H1 (cell line): Measurements from ENCODE around the gene ELMO1. TPM values are rescaled to one million over a fixed set of nuclear protein-coding genes. Genes with fewer than 3 reads are reported as not detected.

Experiments
- BRCA1 ChIP-seq: IDR thresholded peaks from 2 replicates; pipeline ENCODE4 v1.6.1; 2012; ENCODE audit warnings: low read depth, low read length, improper control_type of control experiment
- EP300 ChIP-seq, 2 experiments: IDR thresholded peaks; 1 replicate in 1 of 2; 2 replicates in 1 of 2; pipeline ENCODE4 v1.6.1; 2011 to 2012; ENCODE audit warnings: low read depth in 2 of 2, low read length in 2 of 2, mild to moderate bottlenecking in 2 of 2, borderline replicate concordance in 1 of 2, inconsistent platforms in 1 of 2, moderate library complexity in 1 of 2
- FOSL1 ChIP-seq: IDR thresholded peaks from 2 replicates; pipeline ENCODE4 v1.6.1; 2011; ENCODE audit warnings: mild to moderate bottlenecking, low read depth, low read length, moderate library complexity; ENCODE audit not compliant: insufficient read depth
- RFX5 ChIP-seq: IDR thresholded peaks from 2 replicates; pipeline ENCODE4 v1.6.1; 2011; ENCODE audit warnings: low read depth, low read length, improper control_type of control experiment, borderline replicate concordance
- polyA plus RNA-seq, 7 experiments: library from polyadenylated mRNA; depleted of rRNA in 3 of 7; stranded (reverse) in 5 of 7; unstranded in 2 of 7; fragments of >200 nt in 5 of 7; fragments of 200-250 nt in 2 of 7; gene quantifications; 1 replicate in 5 of 7; 2 replicates in 1 of 7; 4 replicates in 1 of 7; pipeline versions ENCODE4 v1.2.1 to v1.2.3, GENCODE V29; 2011 to 2013; ENCODE audit warnings: missing spikeins in 2 of 7, mixed read lengths in 2 of 7
- total RNA-seq: library from RNA; stranded (reverse); fragmentation: NEBNext Ultra II Directional; extraction: Animal tissue kit (Norgen Biotek cat#: 25700); gene quantifications from 2 replicates; pipeline ENCODE4 v1.2.1, GENCODE V29; 2021

The ELMO1 gene
- total and polyA plus RNA-seq, 2 of the 8 experiments (the other 6 are each of a cell fraction or from before 2014, with no cell fraction given), result 18.4 to 21.0 TPM

GRCh38 chr7:37047260-37047659 lies 401.4 kb downstream of the ELMO1 start (continued):
- no peak for TF ChIP-seq FOSL1
- no peak for TF ChIP-seq EP300 (IDR thresholded peaks at IDR 0.05; ENCODE audit: borderline replicate concordance in 1 of 2, low read depth in 2 of 2, low read length in 2 of 2)
- no peak for TF ChIP-seq RFX5
- no peak for TF ChIP-seq BRCA1
